Stimulated activated CD4-positive, alpha-beta T cell treated with anti-CD3 and anti-CD28 coated beads, TNF-alpha, amount 100 ng/mL, for 4 hours (primary cell): ENCODE measurements around the gene TEC.
"Not testable (repeated sequence)": the region's sequence is repeated elsewhere in the genome, so short reads cannot be mapped to it uniquely, and the experiment has no call there.

Experiments
- DNase-seq, 3 experiments: peaks; one replicate each; pipeline ENCODE4 v3.0.0-alpha.2; 2020; ENCODE audit warnings: low read depth in 3 of 3

The TEC gene

GRCh38 chr4:48242511-48243195 lies 27.0 kb downstream of the TEC start:
- DNase-seq = no peak

GRCh38 chr4:48241731-48242130 lies 27.9 kb downstream of the TEC start:
- no peak for DNase-seq

- DNase-seq = no peak
Observed at GRCh38 chr4:48237996-48238645, 31.5 kb downstream of the TEC start.

- DNase-seq = no peak
Observed at GRCh38 chr4:48235050-48235449, 34.6 kb downstream of the TEC start.

- DNase-seq = no peak
Observed at GRCh38 chr4:48234575-48234974, 35.1 kb downstream of the TEC start.

GRCh38 chr4:48228949-48229348 lies 40.7 kb downstream of the TEC start:
- no peak for DNase-seq

GRCh38 chr4:48227662-48228061 lies 42.0 kb downstream of the TEC start:
- no peak for DNase-seq

GRCh38 chr4:48226199-48226598 lies 43.4 kb downstream of the TEC start:
- DNase-seq = no peak

GRCh38 chr4:48225368-48226141 lies 44.1 kb downstream of the TEC start:
- DNase-seq = no peak

- DNase-seq = no peak
Observed at GRCh38 chr4:48224606-48225005, 45.0 kb downstream of the TEC start.

GRCh38 chr4:48223633-48224295 lies 45.9 kb downstream of the TEC start:
- DNase-seq = no peak

GRCh38 chr4:48222491-48222890 lies 47.1 kb downstream of the TEC start:
- DNase-seq = no peak

GRCh38 chr4:48219430-48219829 lies 50.2 kb downstream of the TEC start:
- DNase-seq = not testable (repeated sequence)

GRCh38 chr4:48216563-48216962 lies 53.1 kb downstream of the TEC start:
- no peak for DNase-seq

GRCh38 chr4:48215977-48216376 lies 53.7 kb downstream of the TEC start:
- no peak for DNase-seq

GRCh38 chr4:48212165-48212564 lies 57.5 kb downstream of the TEC start:
- no peak for DNase-seq

GRCh38 chr4:48210966-48211328 lies 58.7 kb downstream of the TEC start:
- DNase-seq = no peak

GRCh38 chr4:48205626-48206025 lies 64.0 kb downstream of the TEC start:
- DNase-seq = no peak

- DNase-seq = no peak
Observed at GRCh38 chr4:48205107-48205506, 64.5 kb downstream of the TEC start.

- no peak for DNase-seq
Observed at GRCh38 chr4:48203819-48204218, 65.8 kb downstream of the TEC start.

GRCh38 chr4:48197643-48198237 lies 71.9 kb downstream of the TEC start:
- DNase-seq = no peak
